Adrenal gland (tissue), 12 donors: ENCODE measurements around the gene KIF5A. TPM values are rescaled to one million over a fixed set of nuclear protein-coding genes. Genes with fewer than 3 reads are reported as not detected.

ENCODE experiments used
- DNase-seq, 7 donors: peaks; one replicate each; pipeline ENCODE4 v3.0.0-alpha.2; 2019 to 2020
- H3K27ac ChIP-seq, 5 donors: fragments of 200-600 bp; sonication (generic) in 4 of 5; 1 replicate in 3 of 5; 2 replicates in 2 of 5; pipeline versions ENCODE4 v1.5.1 to v1.8.0; 2016 to 2020; ENCODE audit warnings: mild to moderate bottlenecking in 1 of 5
- H3K27me3 ChIP-seq: fragments of 200-600 bp; 2 replicates; pipeline ENCODE4 v1.8.0; 2021
- H3K36me3 ChIP-seq, 2 donors: fragments of 200-600 bp; replicated peaks in 1 of 2; 1 replicate in 1 of 2; 2 replicates in 1 of 2; pipeline versions ENCODE4 v1.5.1 to v1.8.0; 2018 to 2022
- H3K4me1 ChIP-seq, 2 donors: fragments of 200-600 bp; replicated peaks in 1 of 2; 1 replicate in 1 of 2; 2 replicates in 1 of 2; pipeline versions ENCODE4 v1.5.1 to v1.8.0; 2018 to 2021
- H3K4me3 ChIP-seq, 4 donors: fragments of 200-600 bp; sonication (generic) in 3 of 4; one replicate each; pipeline ENCODE4 v1.5.1; 2016 to 2018
- H3K9me3 ChIP-seq, 3 donors: fragments of 200-600 bp; sonication (generic) in 1 of 3; replicated peaks in 1 of 3; 1 replicate in 2 of 3; 2 replicates in 1 of 3; pipeline versions ENCODE4 v1.5.1 to v1.8.0; 2016 to 2021
- POLR2A ChIP-seq, 2 donors: fragments of 450-650 bp; IDR thresholded peaks; one replicate each; pipeline ENCODE4 v1.6.1; 2017; ENCODE audit warnings: antibody characterized with exemption in 2 of 2, mild to moderate bottlenecking in 2 of 2, moderate library complexity in 1 of 2
- WGBS, 4 donors: extraction: QIAGEN DNeasy Blood & Tissue Kit in 2 of 4; methylation state at CpG; one replicate each; pipeline versions ENCODE4 v1.1.5 to v1.1.7; 2013 to 2017; 5-methylcytosine and 5-hydroxymethylcytosine counted together
- intact Hi-C, 2 donors: fragments of 100-400 bp; cut with DNase I; formaldehyde crosslinking; loops; one replicate each; pipeline versions ENCODE4 v1.14.1 to v1.15.0; 2022 to 2023
- polyA plus RNA-seq, 3 donors: library from polyadenylated mRNA; stranded (reverse); fragments of 200-250 nt in 2 of 3; fragments of 350-450 nt in 1 of 3; fragmentation: Illumina TruSeq in 1 of 3; extraction: RNeasy Lipid Tissue Mini Kit (QIAGEN cat#74804) in 1 of 3; gene quantifications; one replicate each; pipeline ENCODE4 v1.2.3, GENCODE V29; 2013 to 2014
- total RNA-seq, 9 donors: library from RNA; depleted of rRNA in 4 of 9; stranded (reverse); fragments of >200 nt in 4 of 9; fragments of 120-200 nt in 1 of 9; fragmentation: NEBNext Ultra II Directional in 1 of 9; extraction: Animal tissue kit (Norgen Biotek cat#: 25700) in 1 of 9; gene quantifications; one replicate each; pipeline versions ENCODE4 v1.1.0 to v1.2.4, GENCODE V29; 2013 to 2023
- TF ChIP-seq, protein P1 (sequence below), 6 experiments: fragments of 450-650 bp in 4 of 6; fragments of 200-600 bp in 2 of 6; sonication (generic) in 1 of 6; IDR thresholded peaks; 1 replicate in 5 of 6; 2 replicates in 1 of 6; pipeline versions ENCODE4 v1.5.1 to v1.8.0; 2016 to 2021; ENCODE audit warnings: antibody characterized with exemption in 6 of 6, mild to moderate bottlenecking in 2 of 6, moderate library complexity in 1 of 6
- donor health status: healthy with polysubstance abuse.
- donor health status: Bipolar disorder and iron deficiency.
- donor health status: DM: yes; HTN: yes; CAD: no.
- donor health status: DM: no; HTN: no; CAD: no.
- donor health status: DM: no; HTN: no; CAD: no.
- donor health status: DM: yes; HTN: yes; CAD: no.

The KIF5A gene
- total and polyA plus RNA-seq, 12 donors: 0.32 to 7.6 (median 2.1) TPM; not detected in 1

- no peak for DNase-seq
- intact Hi-C loops: loop anchor here in 1 of 2 donors (2.0 kb wide), 1 partner anchor 38 kb away; no protein-coding TSS in a partner anchor
- Histone ChIP-seq H3K27ac (no peak overlapping the region), H3K9me3 (no peaks in the 10 kb centered on the region), H3K4me1 (peaks cover 6 to 15% of the 10 kb centered on the region in 2 donors), H3K4me3 (no peak overlapping the region), H3K27me3 (peaks cover 32% of the 10 kb centered on the region), H3K36me3 (no peaks in the 10 kb centered on the region)
- 23 to 60% (median 32%) methylated on average over 11 to 13 of the region's 13 CpGs for WGBS, 4 donors
- TF ChIP-seq, protein P1, sequence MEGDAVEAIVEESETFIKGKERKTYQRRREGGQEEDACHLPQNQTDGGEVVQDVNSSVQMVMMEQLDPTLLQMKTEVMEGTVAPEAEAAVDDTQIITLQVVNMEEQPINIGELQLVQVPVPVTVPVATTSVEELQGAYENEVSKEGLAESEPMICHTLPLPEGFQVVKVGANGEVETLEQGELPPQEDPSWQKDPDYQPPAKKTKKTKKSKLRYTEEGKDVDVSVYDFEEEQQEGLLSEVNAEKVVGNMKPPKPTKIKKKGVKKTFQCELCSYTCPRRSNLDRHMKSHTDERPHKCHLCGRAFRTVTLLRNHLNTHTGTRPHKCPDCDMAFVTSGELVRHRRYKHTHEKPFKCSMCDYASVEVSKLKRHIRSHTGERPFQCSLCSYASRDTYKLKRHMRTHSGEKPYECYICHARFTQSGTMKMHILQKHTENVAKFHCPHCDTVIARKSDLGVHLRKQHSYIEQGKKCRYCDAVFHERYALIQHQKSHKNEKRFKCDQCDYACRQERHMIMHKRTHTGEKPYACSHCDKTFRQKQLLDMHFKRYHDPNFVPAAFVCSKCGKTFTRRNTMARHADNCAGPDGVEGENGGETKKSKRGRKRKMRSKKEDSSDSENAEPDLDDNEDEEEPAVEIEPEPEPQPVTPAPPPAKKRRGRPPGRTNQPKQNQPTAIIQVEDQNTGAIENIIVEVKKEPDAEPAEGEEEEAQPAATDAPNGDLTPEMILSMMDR (IDR thresholded peaks at IDR 0.05): no peak
- TF ChIP-seq POLR2A (IDR thresholded peaks at IDR 0.05): no peak
Observed at GRCh38 chr12:57620245-57620935, 70.5 kb downstream of the KIF5A start.

GRCh38 chr12:57620936-57621496 lies 71.2 kb downstream of the KIF5A start:
- peak in 1 of 7 donors; percentile 44 for DNase-seq
- peaks cover 38% of the 10 kb centered on the region for H3K27me3 ChIP-seq

DNA sequence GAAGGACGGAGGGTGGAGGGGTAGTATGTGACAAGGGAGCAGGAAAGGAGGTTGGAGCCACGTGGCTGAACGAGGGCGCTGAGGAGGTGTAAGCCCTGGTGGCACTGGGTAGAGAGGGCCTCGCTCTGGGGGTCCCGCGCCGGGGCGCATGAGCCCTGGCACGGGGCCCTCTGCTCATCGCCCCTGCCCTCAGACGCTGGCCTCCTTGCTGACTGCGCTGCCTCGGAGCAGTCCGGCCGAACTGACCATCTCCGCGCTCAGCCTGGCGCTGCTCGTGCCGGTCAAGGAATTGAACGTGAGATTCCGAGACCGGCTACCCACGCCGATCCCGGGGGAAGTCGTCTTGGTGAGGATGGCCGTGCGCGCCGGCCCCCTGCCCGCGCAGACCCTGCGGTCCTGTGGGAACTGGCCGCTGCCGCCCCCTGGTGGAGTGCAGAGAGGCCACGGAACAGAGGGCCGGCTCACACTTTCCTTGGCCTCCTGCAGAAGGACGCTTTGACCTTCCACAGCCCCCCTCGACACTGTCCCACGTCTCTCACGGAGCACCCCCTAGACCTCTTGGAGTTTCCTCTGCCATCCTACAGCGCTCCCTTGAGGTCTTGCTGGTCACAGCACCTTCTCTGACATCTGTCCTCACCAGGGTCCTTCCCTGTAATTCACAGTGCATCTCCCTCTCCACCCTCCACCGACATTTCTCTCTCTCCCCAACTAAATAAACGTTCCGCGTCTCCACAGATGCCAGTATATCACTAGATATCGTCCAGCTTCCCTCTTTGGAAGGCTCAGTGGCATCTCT lies 71.9 kb downstream of the KIF5A start:
- H3K36me3 ChIP-seq: no peaks in the 10 kb centered on the region
- WGBS, 4 donors: 2 to 3% (median 2%) methylated on average over 18 to 49 of the region's 49 CpGs

More at GRCh38 chr12:57620936-57621496, 71.2 kb downstream of the KIF5A start:
- no peak overlapping the region for H3K27ac ChIP-seq
- intact Hi-C loops: loop anchor here in 1 of 2 donors (2.0 kb wide), 1 partner anchor 38 kb away; no protein-coding TSS in a partner anchor
- TF ChIP-seq POLR2A (IDR thresholded peaks at IDR 0.05): no peak
- TF ChIP-seq, protein P1 (IDR thresholded peaks at IDR 0.05): no peak
- peak overlapping the region in 1 of 4 donors; percentile 44 for H3K4me3 ChIP-seq
- no peaks in the 10 kb centered on the region for H3K36me3 ChIP-seq
- no peaks in the 10 kb centered on the region for H3K9me3 ChIP-seq
- peaks cover 6 to 15% of the 10 kb centered on the region in 2 donors for H3K4me1 ChIP-seq
- 9 to 30% (median 14%) methylated on average over 26 to 42 of the region's 42 CpGs for WGBS, 4 donors

More for the DNA sequence above, 71.9 kb downstream of the KIF5A start:
- Histone ChIP-seq H3K9me3 (no peaks in the 10 kb centered on the region), H3K27me3 (peaks cover 45% of the 10 kb centered on the region), H3K27ac (no peak overlapping the region), H3K4me1 (peaks cover 6 to 15% of the 10 kb centered on the region in 2 donors), H3K4me3 (peak overlapping the region in 1 of 4 donors; percentile 44)
- DNase-seq: peak in 6 of 7 donors; percentile 47 to 65 (median 59)
- intact Hi-C loops: loop anchor here (2.0 kb wide), 1 partner anchor 39 kb away; no protein-coding TSS in a partner anchor
- TF ChIP-seq, protein P1 (IDR thresholded peaks at IDR 0.05): peak; percentile 82 to 93 (median 92)
- no peak for TF ChIP-seq POLR2A (IDR thresholded peaks at IDR 0.05)
